Heart left ventricle (tissue), 16 donors: ENCODE data around the gene PRRG2. TPM values are rescaled to one million over a fixed set of nuclear protein-coding genes. Genes with fewer than 3 reads are reported as not detected.

Source experiments
- ATAC-seq, 4 donors: fragments of 200-7000 bp; cut with Tn5 transposase; one replicate each; pipeline ENCODE4 v1.9.1; 2020 to 2022; ENCODE audit warnings: moderate library complexity in 4 of 4, mild to moderate bottlenecking in 3 of 4, moderate number of reproducible peaks in 1 of 4
- DNase-seq, 5 donors: peaks; one replicate each; pipeline ENCODE4 v3.0.0-alpha.2; 2020
- H3K27ac ChIP-seq, 12 donors: fragments of 200-600 bp; sonication (generic) in 4 of 12; one replicate each; pipeline versions ENCODE4 v1.5.0 to v1.8.0; 2016 to 2022; ENCODE audit warnings: mild to moderate bottlenecking in 2 of 12
- H3K27me3 ChIP-seq, 9 donors: fragments of 200-600 bp; sonication (generic) in 2 of 9; one replicate each; pipeline versions ENCODE4 v1.5.1 to v1.8.0; 2016 to 2022; ENCODE audit warnings: mild to moderate bottlenecking in 3 of 9
- H3K36me3 ChIP-seq, 9 donors: fragments of 200-600 bp; sonication (generic) in 2 of 9; one replicate each; pipeline versions ENCODE4 v1.5.0 to v1.8.0; 2018 to 2022; ENCODE audit warnings: mild to moderate bottlenecking in 2 of 9
- H3K4me1 ChIP-seq, 12 donors: fragments of 200-600 bp; sonication (generic) in 4 of 12; one replicate each; pipeline versions ENCODE4 v1.5.0 to v1.8.0; 2016 to 2022; ENCODE audit warnings: mild to moderate bottlenecking in 3 of 12
- H3K4me3 ChIP-seq, 12 donors: fragments of 200-600 bp; sonication (generic) in 4 of 12; one replicate each; pipeline versions ENCODE4 v1.5.0 to v1.8.0; 2017 to 2022; ENCODE audit warnings: mild to moderate bottlenecking in 9 of 12, moderate library complexity in 4 of 12
- H3K9me3 ChIP-seq, 12 donors: fragments of 200-600 bp; sonication (generic) in 4 of 12; one replicate each; pipeline versions ENCODE4 v1.5.0 to v1.8.0; 2016 to 2022; ENCODE audit warnings: mild to moderate bottlenecking in 1 of 12
- POLR2A ChIP-seq, 2 donors: fragments of 450-650 bp; IDR thresholded peaks; one replicate each; pipeline ENCODE4 v1.6.1; 2017; ENCODE audit warnings: antibody characterized with exemption in 2 of 2, mild to moderate bottlenecking in 2 of 2, moderate library complexity in 2 of 2
- WGBS, 4 donors: extraction: QIAGEN DNeasy Blood & Tissue Kit in 2 of 4; methylation state at CpG; one replicate each; pipeline versions ENCODE4 v1.1.5 to v1.1.7; 2013 to 2018; 5-methylcytosine and 5-hydroxymethylcytosine counted together
- intact Hi-C, 10 donors: fragments of 100-400 bp; cut with DNase I; formaldehyde crosslinking; loops; one replicate each; pipeline versions ENCODE4 v1.11.1 to v1.14.2; 2022
- polyA plus RNA-seq, 2 donors: library from polyadenylated mRNA; stranded (reverse); fragments of 200-250 nt; gene quantifications; one replicate each; pipeline ENCODE4 v1.2.3, GENCODE V29; 2013
- total RNA-seq, 9 donors: library from RNA; depleted of rRNA in 2 of 9; stranded (reverse); fragments of >200 nt in 2 of 9; fragmentation: NEBNext Ultra II Directional in 3 of 9; extraction: Animal tissue kit (Norgen Biotek cat#: 25700) in 3 of 9; gene quantifications; one replicate each; pipeline versions ENCODE4 v1.1.0 to v1.2.4, GENCODE V29; 2016 to 2023
- TF ChIP-seq, protein P1 (sequence below), 12 donors: fragments of 200-600 bp; sonication (generic) in 4 of 12; IDR thresholded peaks; one replicate each; pipeline versions ENCODE4 v1.5.0 to v1.8.0; 2018 to 2022; ENCODE audit warnings: antibody characterized with exemption in 12 of 12, mild to moderate bottlenecking in 5 of 12
- donor health status: ischemic (EF 13 %, LVEDD 7.1; RV severe dilation, severe dysfunction).
- donor health status: healthy with polysubstance abuse.
- donor health status: DM: no; HTN: yes; CAD: no.
- donor health status: DM: no; HTN: no; CAD: no.
- donor health status: ischemic (EF 25% LVEDD 6.9; RV normal size, moderate dysfunction).
- donor health status: ischemic (EF 25% LVEDD 5.7; RV mildly dilated, moderate dysfunction).
- donor health status: healthy.
- donor health status: DM: yes; HTN: yes; CAD: no.
- donor health status: ischemic (EF 35%, LVEDD 5.7; RV mildly dilated, moderate dysfunction).
- donor health status: nonischemic (EF 11% LVEDD 7.7; RV severe dilation, severe dysfunction).
- donor health status: DM: yes; HTN: yes; CAD: no.
- donor health status: PGD.
- donor health status: ischemic (EF 29% LVEDD 5.4; RV normal size, mild dysfunction).
- donor health status: nonischemic (EF 23%, LVEDD 6.1; RV moderate dilation, normal function).

The PRRG2 gene
- total and polyA plus RNA-seq, 11 donors: 0.27 to 3.2 (median 0.88) TPM; not detected in 1

- H3K4me3 ChIP-seq: no peak overlapping the region
- H3K27me3 ChIP-seq: no peaks in the 10 kb centered on the region
- DNase-seq (no peak), ATAC-seq (no peak)
- no peaks in the 10 kb centered on the region for H3K9me3 ChIP-seq
- 88 to 92% (median 90%) methylated on average over 7 of the region's 7 CpGs for WGBS, 4 donors
- TF ChIP-seq, protein P1, sequence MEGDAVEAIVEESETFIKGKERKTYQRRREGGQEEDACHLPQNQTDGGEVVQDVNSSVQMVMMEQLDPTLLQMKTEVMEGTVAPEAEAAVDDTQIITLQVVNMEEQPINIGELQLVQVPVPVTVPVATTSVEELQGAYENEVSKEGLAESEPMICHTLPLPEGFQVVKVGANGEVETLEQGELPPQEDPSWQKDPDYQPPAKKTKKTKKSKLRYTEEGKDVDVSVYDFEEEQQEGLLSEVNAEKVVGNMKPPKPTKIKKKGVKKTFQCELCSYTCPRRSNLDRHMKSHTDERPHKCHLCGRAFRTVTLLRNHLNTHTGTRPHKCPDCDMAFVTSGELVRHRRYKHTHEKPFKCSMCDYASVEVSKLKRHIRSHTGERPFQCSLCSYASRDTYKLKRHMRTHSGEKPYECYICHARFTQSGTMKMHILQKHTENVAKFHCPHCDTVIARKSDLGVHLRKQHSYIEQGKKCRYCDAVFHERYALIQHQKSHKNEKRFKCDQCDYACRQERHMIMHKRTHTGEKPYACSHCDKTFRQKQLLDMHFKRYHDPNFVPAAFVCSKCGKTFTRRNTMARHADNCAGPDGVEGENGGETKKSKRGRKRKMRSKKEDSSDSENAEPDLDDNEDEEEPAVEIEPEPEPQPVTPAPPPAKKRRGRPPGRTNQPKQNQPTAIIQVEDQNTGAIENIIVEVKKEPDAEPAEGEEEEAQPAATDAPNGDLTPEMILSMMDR (IDR thresholded peaks at IDR 0.05): no peak
- no peak for TF ChIP-seq POLR2A (IDR thresholded peaks at IDR 0.05)
- intact Hi-C loops: loop anchor here in 4 of 10 donors (5.0 to 10.0 kb wide), 4 partner anchors 99 to 181 kb away; partner anchors contain the start of gene PRMT1 (in 3 of the 4)
- H3K27ac ChIP-seq: no peak overlapping the region
- peaks cover 0 to 39% (median 25%) of the 10 kb centered on the region in 9 donors for H3K36me3 ChIP-seq
- H3K4me1 ChIP-seq: peaks cover 4 to 27% (median 16%) of the 10 kb centered on the region in 12 donors
Measured at GRCh38 chr19:49573009-49573408, 8.1 kb upstream of the PRRG2 start.

GRCh38 chr19:49573425-49573824 is 7.7 kb upstream of the PRRG2 start:
- ATAC-seq: no peak
- Histone ChIP-seq H3K27me3 (no peaks in the 10 kb centered on the region), H3K36me3 (peaks cover 0 to 42% (median 28%) of the 10 kb centered on the region in 9 donors), H3K4me1 (peaks cover 4 to 24% (median 14%) of the 10 kb centered on the region in 12 donors), H3K27ac (no peak overlapping the region), H3K9me3 (no peaks in the 10 kb centered on the region), H3K4me3 (no peak overlapping the region)
- TF ChIP-seq, protein P1 (IDR thresholded peaks at IDR 0.05): no peak
- no peak for TF ChIP-seq POLR2A (IDR thresholded peaks at IDR 0.05)
- no peak for DNase-seq
- intact Hi-C loops: loop anchor here in 4 of 10 donors (5.0 to 10.0 kb wide), 4 partner anchors 99 to 181 kb away; partner anchors contain the start of gene PRMT1 (in 3 of the 4)
- WGBS, 4 donors: 79 to 92% (median 83%) methylated on average over 3 of the region's 3 CpGs

DNA sequence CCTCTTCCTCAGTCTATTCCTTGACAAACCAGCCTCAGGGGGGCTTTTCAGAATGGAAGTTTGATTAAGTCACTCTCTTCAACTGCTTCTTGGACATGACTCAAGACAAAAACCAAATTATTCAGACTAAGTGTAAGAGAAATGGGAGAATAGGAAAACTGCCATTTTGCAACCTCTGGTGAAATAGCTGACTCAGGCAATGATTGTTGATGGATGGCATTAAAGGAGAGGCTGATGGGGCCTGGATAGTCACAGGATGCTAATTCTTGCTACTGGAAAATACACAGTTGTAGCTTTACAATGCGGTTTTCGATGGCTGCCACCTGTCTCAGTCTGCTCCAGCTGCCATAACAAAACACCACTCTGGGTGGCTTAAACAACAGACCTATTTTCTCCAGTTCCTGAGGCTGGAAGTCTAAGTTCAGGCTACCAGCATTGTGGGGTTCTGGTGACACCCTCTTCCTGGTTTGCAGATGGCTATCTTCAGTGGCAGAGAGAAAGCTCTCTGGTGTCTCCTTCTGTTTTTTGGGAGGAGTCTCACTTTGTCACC is 6.8 kb upstream of the PRRG2 start:
- TF ChIP-seq POLR2A (IDR thresholded peaks at IDR 0.05): no peak
- TF ChIP-seq, protein P1 (IDR thresholded peaks at IDR 0.05): no peak
- H3K27me3 ChIP-seq: no peaks in the 10 kb centered on the region
- DNase-seq (no peak), ATAC-seq (no peak)
- H3K36me3 ChIP-seq: peaks cover 0 to 42% (median 28%) of the 10 kb centered on the region in 9 donors
- WGBS, 4 donors: 88 to 95% (median 89%) methylated on average over 2 of the region's 2 CpGs
- H3K4me3 ChIP-seq: no peak overlapping the region
- intact Hi-C loops: loop anchor here in 4 of 10 donors (5.0 to 10.0 kb wide), 4 partner anchors 98 to 182 kb away; partner anchors contain the start of gene PRMT1 (in 3 of the 4)
- H3K27ac ChIP-seq: no peak overlapping the region
- no peaks in the 10 kb centered on the region for H3K9me3 ChIP-seq
- peaks cover 4 to 32% (median 22%) of the 10 kb centered on the region in 12 donors for H3K4me1 ChIP-seq

- TF ChIP-seq POLR2A (IDR thresholded peaks at IDR 0.05): no peak
- TF ChIP-seq, protein P1 (IDR thresholded peaks at IDR 0.05): no peak
- peak overlapping the region in 10 of 12 donors; percentile 61 to 87 (median 72) for H3K4me3 ChIP-seq
- peak overlapping the region in 2 of 12 donors; percentile 71 to 89 for H3K27ac ChIP-seq
Measured at GRCh38 chr19:49579193-49579592, 1.9 kb upstream of the PRRG2 start.

More at GRCh38 chr19:49579193-49579592, 1.9 kb upstream of the PRRG2 start:
- Histone ChIP-seq H3K4me1 (peaks cover 0 to 32% (median 17%) of the 10 kb centered on the region in 12 donors), H3K36me3 (peaks cover 0 to 29% (median 20%) of the 10 kb centered on the region in 9 donors), H3K27me3 (no peaks in the 10 kb centered on the region), H3K9me3 (no peaks in the 10 kb centered on the region)
- ATAC-seq (no peak), DNase-seq (no peak)
- WGBS, 4 donors: 54 to 64% (median 62%) methylated on average over 4 of the region's 4 CpGs
- intact Hi-C loops: loop anchor here in 3 of 10 donors (5.0 to 10.0 kb wide), 2 partner anchors 93 to 96 kb away; partner anchors contain the start of gene PRMT1 (in 2 of the 3)
